Liver (tissue), 3 donors: ENCODE results near the gene CHTF8.

Experiments
- EGR1 ChIP-seq, 2 donors: IDR thresholded peaks; 2 replicates each; pipeline ENCODE4 v1.6.1; 2016 to 2018; ENCODE audit warnings: antibody characterized with exemption in 2 of 2, low read depth in 2 of 2
- FOXA1 ChIP-seq: IDR thresholded peaks from 2 replicates; pipeline ENCODE4 v1.6.1; 2016; ENCODE audit warnings: antibody characterized with exemption
- GABPA ChIP-seq, 2 donors: IDR thresholded peaks in 1 of 2; conservative IDR thresholded peaks in 1 of 2; 2 replicates each; pipeline ENCODE4 v1.6.1; 2016; ENCODE audit warnings: antibody characterized with exemption in 2 of 2, mild to moderate bottlenecking in 1 of 2, moderate library complexity in 1 of 2
- HNF4A ChIP-seq, 2 donors: conservative IDR thresholded peaks; 2 replicates each; pipeline ENCODE4 v1.6.1; 2016; ENCODE audit warnings: antibody characterized with exemption in 2 of 2, mild to moderate bottlenecking in 2 of 2
- JUND ChIP-seq, 2 donors: IDR thresholded peaks; 2 replicates each; pipeline ENCODE4 v1.6.1; 2016; ENCODE audit warnings: antibody characterized with exemption in 2 of 2
- RAD21 ChIP-seq, 2 donors: IDR thresholded peaks; 2 replicates each; pipeline ENCODE4 v1.6.1; 2016; ENCODE audit warnings: antibody characterized with exemption in 2 of 2, mild to moderate bottlenecking in 2 of 2
- SP1 ChIP-seq: IDR thresholded peaks from 2 replicates; pipeline ENCODE4 v1.6.1; 2018; ENCODE audit warnings: antibody characterized with exemption, mild to moderate bottlenecking
- TAF1 ChIP-seq: conservative IDR thresholded peaks from 2 replicates; pipeline ENCODE4 v1.6.1; 2016; ENCODE audit warnings: antibody characterized with exemption, mild to moderate bottlenecking
- YY1 ChIP-seq: IDR thresholded peaks from 2 replicates; pipeline ENCODE4 v1.6.1; 2016; ENCODE audit warnings: antibody characterized with exemption, mild to moderate bottlenecking
- ZBTB33 ChIP-seq: IDR thresholded peaks from 2 replicates; pipeline ENCODE4 v1.6.1; 2016; ENCODE audit warnings: antibody characterized with exemption
- TF ChIP-seq, protein P1 (sequence below): fragments of 150-350 bp; IDR thresholded peaks from 2 replicates; pipeline ENCODE4 v1.5.1; 2017; ENCODE audit warnings: improper control_type of control experiment, low read depth, low read length; ENCODE audit not compliant: missing input control
- TF ChIP-seq, protein P2 (sequence below): IDR thresholded peaks from 2 replicates; pipeline ENCODE4 v1.6.1; 2016; ENCODE audit warnings: antibody characterized with exemption, mild to moderate bottlenecking
- TF ChIP-seq, protein P3 (sequence below): IDR thresholded peaks from 2 replicates; pipeline ENCODE4 v1.6.1; 2016; ENCODE audit warnings: antibody characterized with exemption
- donor health status: healthy.
- donor health status: healthy.

- TF ChIP-seq, protein P1, sequence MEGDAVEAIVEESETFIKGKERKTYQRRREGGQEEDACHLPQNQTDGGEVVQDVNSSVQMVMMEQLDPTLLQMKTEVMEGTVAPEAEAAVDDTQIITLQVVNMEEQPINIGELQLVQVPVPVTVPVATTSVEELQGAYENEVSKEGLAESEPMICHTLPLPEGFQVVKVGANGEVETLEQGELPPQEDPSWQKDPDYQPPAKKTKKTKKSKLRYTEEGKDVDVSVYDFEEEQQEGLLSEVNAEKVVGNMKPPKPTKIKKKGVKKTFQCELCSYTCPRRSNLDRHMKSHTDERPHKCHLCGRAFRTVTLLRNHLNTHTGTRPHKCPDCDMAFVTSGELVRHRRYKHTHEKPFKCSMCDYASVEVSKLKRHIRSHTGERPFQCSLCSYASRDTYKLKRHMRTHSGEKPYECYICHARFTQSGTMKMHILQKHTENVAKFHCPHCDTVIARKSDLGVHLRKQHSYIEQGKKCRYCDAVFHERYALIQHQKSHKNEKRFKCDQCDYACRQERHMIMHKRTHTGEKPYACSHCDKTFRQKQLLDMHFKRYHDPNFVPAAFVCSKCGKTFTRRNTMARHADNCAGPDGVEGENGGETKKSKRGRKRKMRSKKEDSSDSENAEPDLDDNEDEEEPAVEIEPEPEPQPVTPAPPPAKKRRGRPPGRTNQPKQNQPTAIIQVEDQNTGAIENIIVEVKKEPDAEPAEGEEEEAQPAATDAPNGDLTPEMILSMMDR = no peak
- TF ChIP-seq ZBTB33 (no peak), SP1 (no peak), YY1 (no peak), EGR1 (IDR thresholded peaks at IDR 0.05; ENCODE audit: low read depth in 2 of 2) (no peak), GABPA (IDR thresholded peaks at IDR 0.05 in 1 of 2, conservative IDR thresholded peaks at IDR 0.05 in 1 of 2) (peak; percentile 66 to 90), RAD21 (IDR thresholded peaks at IDR 0.05) (no peak), JUND (IDR thresholded peaks at IDR 0.05) (no peak), TAF1 (no peak), FOXA1 (no peak), HNF4A (conservative IDR thresholded peaks at IDR 0.05) (no peak)
- TF ChIP-seq, protein P2, sequence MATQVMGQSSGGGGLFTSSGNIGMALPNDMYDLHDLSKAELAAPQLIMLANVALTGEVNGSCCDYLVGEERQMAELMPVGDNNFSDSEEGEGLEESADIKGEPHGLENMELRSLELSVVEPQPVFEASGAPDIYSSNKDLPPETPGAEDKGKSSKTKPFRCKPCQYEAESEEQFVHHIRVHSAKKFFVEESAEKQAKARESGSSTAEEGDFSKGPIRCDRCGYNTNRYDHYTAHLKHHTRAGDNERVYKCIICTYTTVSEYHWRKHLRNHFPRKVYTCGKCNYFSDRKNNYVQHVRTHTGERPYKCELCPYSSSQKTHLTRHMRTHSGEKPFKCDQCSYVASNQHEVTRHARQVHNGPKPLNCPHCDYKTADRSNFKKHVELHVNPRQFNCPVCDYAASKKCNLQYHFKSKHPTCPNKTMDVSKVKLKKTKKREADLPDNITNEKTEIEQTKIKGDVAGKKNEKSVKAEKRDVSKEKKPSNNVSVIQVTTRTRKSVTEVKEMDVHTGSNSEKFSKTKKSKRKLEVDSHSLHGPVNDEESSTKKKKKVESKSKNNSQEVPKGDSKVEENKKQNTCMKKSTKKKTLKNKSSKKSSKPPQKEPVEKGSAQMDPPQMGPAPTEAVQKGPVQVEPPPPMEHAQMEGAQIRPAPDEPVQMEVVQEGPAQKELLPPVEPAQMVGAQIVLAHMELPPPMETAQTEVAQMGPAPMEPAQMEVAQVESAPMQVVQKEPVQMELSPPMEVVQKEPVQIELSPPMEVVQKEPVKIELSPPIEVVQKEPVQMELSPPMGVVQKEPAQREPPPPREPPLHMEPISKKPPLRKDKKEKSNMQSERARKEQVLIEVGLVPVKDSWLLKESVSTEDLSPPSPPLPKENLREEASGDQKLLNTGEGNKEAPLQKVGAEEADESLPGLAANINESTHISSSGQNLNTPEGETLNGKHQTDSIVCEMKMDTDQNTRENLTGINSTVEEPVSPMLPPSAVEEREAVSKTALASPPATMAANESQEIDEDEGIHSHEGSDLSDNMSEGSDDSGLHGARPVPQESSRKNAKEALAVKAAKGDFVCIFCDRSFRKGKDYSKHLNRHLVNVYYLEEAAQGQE = no peak
- TF ChIP-seq, protein P3, sequence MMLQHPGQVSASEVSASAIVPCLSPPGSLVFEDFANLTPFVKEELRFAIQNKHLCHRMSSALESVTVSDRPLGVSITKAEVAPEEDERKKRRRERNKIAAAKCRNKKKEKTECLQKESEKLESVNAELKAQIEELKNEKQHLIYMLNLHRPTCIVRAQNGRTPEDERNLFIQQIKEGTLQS = no peak
Measured at GRCh38 chr16:69132424-69133252, at the start of gene CHTF8, which contains the start of gene UTP4.
